ENCODE measurements around the gene PPP1R13B.

PPP1R13B gene

DNA sequence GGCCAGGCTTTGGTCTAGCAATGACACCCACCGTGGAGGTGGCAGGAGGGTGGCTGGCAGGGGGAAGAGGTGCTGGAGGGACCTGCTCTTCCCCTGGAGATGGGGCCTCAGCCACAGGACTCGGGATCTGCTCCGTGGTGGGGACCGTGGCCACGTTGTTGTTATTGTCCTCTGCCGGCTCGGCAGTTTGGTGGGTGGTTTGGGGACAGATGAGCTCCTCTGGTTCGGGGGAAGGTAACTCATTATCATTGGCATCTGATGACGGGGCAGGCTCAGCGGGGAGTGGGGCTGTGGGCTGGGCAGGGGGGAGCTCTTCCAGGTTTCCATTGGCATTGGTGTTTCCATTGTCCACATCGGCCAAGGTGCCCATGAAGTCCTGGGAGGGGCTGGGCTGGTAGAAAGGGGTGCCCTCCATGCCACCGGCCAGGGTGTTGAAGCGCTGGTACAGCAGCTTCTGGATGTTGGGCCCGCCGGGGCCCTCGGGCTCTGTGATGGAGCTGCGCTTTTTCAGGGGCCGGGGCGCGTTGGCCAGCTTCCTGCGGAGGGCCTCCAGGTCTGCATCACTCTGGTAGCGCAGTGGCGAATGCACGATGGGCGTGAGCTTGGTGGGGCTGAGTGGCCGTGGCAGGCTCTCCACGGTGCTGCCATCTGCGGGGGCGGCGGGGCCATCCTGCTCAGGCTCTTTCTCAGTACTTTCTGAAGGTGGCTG, 107.4 kb downstream of the PPP1R13B start:
- no peak for DNase-seq

DNA sequence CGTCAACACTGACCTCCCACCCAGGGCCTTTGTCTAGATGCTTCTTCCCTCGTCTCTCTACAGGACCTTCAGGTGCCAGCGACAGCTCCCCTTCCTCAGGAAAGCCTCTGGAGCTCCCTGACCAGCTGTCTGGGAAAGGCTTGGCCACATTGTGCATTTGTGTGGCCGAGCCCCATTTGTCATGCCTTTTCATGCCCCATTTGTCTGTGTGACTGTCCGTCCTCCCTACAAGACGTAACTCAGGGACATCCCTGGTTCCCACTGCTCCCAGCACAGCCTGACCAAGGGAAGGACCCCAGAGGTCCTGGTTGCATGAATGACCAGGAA, 107.9 kb downstream of the PPP1R13B start:
- DNase-seq: no peak

DNA sequence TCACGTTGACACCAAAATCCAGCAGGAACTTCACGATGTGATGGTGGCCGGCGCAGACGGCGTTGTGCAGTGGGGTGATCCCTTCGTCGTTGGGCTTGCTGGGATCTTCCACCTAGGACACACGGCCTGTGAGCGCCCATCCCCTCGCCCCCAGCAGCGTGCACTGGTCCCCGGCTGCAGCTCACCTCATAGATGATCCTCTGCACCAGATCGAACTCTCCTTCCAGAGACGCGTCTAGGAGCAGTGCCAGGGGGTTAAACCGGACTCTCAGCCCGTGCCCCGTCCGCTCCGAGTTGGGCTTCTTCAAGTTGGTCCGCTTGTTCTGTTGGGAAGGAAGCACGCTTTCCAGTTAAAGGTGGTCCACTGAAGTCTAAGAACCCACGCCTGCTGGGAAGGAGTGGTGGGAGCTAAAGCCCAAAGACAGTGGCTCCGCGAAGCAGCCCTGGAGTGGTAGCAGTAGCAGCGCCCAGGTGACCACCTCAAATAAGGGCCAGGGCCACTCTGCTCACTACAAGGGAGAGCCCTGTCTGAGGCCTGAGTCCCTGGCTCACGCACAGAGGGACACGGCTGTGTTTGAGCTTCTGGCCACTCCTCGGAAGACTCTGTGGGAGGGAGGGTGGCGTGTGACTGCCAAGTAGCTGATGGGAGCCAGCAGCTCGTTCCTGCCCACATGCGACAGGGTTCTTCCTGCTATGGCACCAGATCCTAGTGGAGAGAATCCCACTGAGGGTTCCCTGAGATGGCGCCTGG, 108.5 kb downstream of the PPP1R13B start:
- no peak for DNase-seq

DNA sequence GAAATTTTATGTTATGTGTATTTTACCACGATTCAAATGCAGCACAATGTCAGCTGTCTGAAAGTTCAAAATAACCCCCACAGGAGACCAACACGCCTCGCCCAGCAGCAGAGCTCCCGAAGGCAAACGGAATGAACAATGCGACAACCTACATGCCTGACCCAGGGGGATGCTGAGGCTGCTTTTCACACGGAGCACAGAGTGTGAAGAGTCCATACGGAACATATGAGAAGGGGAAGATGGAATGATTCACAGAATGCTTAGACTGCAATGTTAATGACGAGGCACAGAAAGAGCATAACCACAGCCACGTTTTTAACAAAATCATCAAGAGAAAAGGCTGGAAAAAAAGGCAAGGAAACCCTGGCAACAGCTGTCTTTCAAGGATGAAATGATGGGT, 109.2 kb downstream of the PPP1R13B start:
- no peak for DNase-seq

DNA sequence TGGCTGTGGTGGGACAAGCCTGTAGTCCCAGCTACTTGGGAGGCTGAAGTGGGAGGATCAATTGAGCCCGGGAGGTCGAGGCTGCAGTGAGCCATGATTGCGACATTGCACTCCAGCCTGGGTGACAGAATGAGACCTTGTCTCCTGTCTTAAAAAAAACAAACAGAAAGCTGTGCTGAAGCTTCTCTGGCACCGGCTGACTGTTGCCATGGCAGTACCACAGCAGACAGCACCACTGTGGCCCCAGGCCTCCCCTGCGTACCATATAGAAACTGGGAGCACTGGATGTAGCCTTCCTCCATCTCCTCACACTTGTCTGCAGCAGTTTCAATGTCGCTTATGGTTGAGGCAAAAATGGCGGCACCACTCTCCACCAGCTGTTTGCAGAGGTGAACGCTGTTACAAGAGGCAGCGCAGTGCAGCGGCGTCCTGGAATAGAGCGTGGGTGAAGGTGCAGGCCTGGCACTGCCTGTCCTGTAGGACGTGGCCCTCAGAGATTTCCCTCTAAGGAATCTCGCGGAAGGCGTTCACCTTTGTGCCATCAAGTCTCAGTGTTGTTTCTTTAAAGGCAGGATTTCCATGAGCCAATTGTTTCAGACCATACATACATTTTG, 109.8 kb downstream of the PPP1R13B start:
- DNase-seq: no peak

DNA sequence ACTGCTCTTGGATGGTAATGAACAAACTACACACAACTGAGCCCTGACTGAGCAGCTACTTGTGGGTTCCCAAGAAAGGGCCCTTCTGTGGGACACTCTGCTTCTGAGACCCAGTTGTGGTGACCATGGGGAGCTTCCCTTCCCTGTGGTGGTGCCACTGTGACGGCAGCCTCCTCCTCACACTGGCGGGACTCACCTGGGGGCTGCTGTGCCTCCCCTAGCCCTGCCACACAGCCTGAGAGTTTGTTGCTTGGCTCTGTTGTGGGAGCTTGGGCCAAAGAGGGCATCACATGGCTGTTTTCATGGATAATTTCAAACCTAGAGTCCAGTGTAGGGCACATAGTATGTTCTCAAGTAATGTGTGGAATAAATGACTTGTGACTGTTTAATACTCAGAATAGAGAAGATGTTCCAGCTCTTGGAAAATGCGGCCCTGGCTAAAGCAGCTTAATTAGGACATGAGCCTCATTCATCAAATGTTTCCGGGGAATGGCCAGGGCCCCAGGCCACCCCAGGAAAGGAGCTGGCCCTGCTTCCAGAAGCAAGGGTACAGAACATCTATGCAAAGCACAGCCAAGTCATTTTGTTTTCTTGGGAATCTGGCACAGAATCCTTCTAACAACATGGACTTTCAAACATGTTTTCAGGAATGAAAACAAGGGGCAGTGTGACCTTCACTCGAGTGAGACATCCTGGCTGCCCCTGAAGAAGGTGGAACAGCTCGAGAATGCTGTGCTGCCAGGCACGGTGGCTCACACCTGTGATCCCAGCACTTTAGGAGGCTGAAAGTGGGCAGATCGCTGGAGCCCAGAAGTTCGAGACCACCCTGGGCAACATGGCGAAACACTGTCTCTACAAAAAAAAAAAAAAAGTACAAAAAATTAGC, 110.6 kb downstream of the PPP1R13B start:
- DNase-seq: no peak

DNA sequence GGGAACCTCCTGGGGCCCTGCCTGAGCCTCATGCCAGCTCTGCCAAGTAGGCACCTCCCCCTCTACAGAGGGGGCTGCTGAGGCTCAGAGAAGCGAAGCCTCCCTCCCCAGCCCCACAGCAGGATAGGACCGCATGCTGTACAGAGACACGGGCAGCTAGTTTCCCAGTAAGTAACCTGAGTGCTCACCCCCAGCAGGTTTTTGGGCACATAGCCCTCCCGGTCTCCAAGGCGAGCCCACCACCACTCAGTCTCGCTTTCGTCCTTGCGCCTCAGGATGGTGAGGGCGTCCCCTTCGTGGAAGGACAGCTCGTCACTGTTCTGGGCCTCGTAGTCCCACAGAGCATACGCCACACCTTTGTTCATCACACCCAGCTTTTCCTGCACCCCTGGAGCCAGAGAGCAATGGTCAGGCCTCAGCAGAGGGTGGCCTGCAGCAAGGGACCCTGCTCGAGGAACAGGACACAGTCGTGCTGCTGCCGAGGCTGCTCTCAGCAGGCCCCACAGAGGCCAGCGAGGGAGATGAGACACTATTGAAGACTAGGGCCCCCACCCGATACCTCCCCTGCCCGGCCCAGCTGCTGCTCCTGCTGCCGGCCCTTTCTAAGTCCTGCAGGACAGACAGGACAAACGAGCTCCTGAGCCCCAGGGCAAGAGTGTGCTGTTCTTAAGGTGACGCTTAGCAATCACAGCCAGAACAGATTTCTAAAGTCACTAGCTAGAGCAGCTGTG, 111.4 kb downstream of the PPP1R13B start:
- no peak for DNase-seq

DNA sequence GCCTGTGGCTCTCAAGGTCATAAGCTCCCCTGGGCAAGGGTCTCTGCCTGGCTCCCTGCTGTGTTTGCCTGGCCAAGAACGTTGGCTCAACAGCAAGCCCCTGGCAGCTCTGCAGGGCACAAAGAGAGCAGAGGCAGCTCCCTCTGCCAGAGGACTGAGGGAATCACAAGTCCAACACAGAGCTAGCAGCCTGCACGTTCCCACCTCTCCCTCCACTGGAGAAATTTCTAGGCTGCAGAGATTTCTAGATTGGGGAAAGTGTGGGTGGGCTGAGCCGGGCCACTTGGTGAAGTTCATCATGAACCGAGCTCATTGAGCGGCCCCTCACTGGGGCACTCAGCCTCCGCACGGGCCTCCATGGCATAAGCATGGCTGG, 111.9 kb downstream of the PPP1R13B start:
- DNase-seq: no peak

DNA sequence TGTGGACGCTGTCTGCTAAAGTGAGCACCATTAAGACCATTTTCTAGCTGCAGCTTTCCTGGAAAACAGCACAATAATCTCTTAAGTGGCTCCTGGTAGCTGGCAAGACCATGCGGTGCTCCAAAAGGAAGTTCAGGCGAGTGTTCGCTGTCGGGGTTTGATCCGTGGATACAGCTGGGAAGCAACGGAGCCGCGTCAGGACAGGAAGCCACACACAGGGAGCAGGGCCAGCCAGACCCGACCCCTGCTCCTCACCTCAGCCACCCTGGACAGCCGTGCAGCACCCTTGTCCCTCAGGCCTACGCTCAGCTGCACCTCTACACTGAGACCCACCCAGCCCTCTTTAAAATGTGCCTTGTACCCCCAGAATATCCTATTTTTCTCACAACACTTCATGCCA, 112.4 kb downstream of the PPP1R13B start:
- no peak for DNase-seq

DNA sequence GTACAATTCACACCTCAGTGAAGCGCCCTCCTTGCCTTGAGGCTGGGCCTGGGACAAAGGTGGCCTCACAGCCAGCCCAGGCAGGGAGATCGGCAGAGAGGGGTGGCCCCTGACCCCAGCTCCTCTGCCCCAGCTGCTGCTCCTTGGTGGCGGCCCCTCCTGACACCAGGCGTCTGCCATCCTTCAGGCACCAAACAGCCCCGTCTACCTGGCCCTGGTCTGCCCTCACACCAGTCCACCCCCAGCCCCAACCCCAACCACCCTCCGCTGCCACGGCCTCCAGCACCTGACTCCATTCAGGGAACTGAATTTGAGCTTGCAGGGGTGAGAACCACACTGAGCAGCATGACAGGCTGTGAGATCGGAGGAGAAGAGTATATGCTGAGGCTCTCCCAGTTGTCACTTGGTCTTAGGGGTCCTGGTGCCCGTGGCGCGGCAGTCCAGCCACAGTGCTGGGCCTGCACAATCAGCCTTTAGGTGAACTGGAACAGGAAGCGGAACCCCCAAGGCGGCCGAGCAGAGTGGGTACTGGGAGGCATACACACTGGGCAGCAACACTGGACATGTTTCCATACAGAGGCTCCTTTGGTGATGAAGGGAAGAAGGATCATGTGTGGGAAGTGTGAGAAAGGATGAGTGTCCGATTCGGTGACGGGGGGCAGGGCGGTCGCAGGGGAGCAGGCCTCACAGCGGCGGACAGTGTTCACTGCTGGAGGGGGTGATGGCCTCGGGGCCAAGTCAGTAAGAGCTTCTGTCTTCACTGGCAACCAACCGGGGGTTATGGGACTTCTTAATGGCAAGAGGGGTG, 113.1 kb downstream of the PPP1R13B start:
- DNase-seq: no peak

DNA sequence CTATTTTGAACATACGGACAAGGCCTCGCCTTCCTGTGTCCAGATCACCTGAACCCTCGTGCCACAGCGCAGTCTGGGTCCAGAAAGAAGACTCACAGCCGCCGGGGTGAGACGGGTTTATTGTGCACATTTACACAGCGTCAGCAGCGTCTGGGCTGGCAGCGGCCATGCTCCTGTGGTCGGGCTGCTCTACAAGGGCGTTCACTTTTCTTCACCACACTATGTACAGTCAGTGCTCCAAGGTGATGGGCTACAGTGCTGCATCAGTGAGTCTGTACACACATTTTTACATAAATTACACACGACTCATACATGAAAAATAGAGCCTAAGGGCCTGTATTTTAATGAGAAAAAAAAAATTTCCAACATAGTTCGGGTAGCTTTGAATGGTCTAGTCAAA, 113.7 kb downstream of the PPP1R13B start:
- DNase-seq: no peak

DNA sequence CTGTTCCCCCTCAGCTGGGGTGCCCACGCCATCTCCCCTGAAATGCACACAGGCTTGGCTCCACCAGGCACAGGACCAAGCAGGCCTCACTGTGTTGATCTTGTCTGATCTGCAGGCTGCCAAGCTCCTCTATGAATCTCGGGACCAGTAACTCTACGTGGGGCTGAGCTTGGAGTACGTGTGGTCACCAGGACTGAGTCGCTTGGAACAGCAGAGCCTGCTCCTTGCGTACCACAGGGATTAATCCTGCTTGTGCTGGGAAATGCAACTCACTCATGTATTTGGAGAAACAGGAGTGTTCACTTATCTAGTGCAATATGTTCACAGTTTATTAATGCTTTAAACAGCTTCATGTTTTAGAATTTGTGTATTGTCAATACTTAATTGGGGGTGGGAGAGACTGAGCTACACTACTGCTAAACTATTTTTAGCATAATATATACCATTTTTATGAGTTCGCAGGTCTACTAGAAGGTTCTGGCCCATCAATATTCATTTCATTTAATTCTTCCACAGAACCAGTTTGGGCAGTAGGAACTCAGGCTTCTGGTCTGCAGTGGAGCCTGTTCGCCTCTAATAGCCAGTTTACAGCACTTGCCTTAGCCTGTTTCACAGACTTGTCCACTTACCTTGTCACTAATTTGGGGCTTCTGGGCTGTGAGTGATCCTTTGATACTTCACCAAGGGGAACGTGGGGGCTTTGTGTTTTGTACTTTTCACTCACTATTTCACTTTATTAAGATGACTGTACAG, 114.3 kb downstream of the PPP1R13B start:
- DNase-seq: no peak

DNA sequence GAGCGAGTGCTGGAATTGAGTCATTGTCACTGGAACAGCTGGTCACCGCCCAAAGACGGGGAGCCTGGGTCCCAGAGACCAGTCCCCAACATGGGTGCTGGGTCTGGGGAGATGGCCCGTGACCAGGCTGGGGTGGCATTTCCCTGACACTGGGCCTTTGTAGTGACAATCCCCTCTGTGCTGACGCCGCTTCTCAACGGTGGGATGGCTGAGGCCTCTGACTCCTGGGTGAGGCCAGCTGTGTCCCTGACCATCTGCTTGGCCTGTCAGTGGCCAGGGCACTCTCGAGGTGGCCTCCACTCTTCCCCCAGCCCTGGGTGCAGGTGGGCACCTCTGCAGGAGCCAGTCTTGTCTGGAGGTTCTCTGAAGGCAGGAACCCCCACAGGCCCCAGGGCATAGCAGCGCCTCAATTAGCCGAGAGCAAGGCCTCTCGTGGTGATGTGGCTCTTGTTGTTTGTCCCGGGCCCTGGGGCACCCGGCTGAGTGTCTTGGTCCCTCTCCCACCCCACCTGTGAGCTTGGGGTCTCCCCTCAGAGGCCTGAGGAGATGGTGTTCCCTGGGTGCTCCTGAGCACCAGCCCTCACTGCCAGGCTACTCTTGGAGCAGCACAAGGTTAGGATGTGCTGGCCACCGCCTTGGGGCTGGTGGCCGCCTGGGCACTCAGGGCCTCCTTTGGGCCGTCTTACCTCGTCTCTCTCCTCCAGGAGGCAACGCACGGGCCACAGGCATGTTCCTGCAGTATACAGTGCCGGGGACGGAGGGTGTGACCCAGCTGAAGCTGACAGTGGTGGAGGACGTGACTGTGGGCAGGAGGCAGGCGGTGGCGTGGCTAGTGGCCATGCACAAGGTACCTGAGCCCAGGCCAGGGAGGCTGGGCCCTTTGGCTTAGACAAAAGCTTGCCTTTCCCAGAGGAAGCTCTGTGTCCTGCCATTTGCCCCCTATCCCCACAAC, 115.2 kb downstream of the PPP1R13B start:
- DNase-seq: no peak

DNA sequence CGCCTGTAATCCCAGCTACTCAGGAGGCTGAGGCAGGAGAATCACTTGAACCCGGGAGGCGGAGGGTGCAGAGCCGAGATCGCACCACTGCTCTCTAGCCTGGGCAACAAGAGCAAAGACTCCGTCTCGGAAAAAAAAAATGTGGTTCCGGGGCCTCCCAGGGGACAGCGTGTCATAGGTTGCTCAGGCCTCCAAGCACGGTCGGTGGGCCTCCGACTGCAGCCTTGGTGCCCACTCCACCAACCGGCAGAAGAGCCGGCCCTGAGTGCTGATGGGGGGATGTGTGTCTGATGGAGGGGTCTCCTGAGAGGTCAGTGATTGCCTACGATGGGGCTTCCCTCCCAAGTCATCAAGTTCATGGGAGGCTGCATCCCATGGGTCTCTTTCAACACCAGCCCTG, 115.9 kb downstream of the PPP1R13B start:
- no peak for DNase-seq

DNA sequence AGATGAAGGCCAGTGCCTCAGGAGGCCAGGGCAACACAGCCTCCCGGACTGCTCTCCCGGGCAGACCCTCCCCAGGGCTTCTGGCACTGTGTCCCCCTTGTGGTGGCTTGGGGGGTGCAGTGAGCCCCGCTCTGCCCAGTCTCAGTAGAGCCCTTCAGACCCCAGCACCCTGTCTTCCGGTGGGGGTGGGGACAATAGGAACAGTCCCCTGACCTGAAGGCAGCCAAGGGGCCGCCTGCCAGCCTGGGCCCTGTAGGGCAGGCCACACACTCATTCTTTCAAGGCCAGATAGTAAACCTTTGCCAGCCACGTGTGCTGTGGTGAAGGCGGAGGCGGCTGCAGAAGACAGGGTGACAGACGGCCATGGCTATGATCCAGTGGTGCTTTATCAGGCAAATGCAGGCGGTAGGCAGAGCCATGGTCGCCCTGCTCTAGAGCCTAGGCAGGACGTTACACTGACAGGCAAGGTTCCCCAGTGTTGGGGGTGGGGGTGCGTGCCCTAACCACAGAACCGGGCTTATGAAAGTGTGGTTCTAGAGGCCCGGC, 116.8 kb downstream of the PPP1R13B start:
- DNase-seq: no peak

DNA sequence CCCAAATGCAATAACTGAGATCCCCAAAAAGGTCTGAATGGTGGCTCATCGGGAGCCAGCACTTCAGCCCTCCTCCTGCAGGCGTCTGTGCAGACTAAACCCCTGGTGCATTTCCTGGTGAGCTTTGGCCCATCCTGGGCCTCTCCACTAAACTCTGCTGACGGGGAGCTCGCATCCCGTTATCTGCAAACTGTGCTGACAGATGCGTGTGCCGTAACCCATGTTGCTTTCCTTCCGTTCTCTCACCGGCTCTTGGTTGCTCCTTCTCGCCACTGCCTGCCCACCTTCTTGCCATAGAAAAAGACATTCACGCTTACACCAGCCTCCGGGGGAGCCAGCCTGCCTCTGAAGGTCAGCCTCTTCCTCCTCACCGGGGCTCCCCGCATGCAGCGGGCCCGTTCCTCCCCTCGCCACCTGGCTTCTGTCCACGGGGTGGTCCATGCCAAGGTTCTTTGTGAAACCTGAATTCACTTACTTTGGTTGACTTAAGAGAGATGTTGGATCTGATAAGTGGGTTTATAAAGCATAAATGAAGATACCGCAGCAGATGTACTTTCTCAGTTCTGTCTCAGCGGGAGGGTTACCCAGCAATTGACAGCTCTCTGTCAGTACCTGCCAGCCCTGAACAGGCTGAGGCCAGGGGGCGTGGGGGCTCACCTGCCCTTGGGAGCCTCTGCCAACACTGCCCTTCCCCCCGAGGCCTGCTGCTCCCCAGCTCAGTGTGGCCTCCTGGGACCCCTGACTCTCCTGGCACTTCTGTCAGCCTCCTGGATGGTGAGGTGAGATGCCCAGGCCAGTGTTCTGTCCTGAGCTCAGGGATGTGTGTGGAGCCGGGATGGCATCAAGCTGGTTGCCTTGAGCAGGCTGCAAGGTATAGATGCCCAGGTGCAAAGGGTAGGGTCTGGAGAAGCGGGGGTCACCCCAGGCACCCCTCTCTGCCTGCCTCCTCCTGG, 117.6 kb downstream of the PPP1R13B start:
- no peak for DNase-seq

DNA sequence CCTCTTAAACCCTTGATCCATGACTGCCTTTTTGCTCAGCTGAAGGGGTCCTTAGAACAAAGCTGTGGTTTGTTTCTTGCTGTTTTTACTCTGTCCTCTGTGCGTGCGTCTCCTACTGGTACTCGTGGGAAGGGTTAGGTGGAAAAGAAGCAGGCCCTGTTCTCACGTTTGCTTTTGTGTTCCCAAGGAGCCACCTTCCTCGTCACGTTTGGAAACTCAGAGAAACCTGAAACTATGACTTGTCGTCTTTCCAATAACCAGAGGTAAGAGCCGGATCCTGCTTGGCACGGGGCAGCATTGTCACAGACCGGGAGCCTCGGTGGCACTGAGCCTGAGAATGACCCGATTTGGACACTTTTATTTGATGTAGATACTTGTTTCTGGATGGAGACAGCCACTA, 118.7 kb downstream of the PPP1R13B start:
- no peak for DNase-seq

DNA sequence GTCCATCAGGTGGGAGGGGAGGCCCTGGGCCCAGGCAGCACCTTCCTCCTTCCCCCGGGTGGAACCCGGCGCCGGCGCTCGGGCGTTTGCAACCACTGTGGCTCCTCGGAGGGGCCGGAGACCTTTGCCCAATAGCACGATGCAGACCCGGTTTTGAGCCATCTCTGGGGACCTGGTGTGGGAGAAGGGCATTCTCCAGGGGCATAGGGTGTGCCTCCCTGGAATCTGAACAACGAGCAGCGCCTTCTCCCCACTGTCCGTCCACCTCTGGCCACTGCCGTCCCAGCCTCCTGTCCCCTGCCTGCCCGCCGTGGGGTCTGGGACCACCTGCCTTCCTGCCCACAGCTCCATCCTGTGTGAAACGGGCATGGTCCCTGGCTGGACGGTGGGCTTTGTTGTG, 119.2 kb downstream of the PPP1R13B start:
- no peak for DNase-seq
